ENCODE results near the gene COL25A1.
"Not testable (repeated sequence)": the region's sequence is repeated elsewhere in the genome, so short reads cannot be mapped to it uniquely, and the experiment has no call there.

The COL25A1 gene

GRCh38 chr4:108903464-108904221, 398.8 kb downstream of the COL25A1 start:
- DNase-seq (ENCODE audit: low read depth) = no peak

- DNase-seq (ENCODE audit: low read depth) = no peak
These were observed 399.7 kb downstream of the COL25A1 start for GRCh38 chr4:108902769-108903168.

GRCh38 chr4:108901291-108901690, 401.2 kb downstream of the COL25A1 start:
- no peak for DNase-seq (ENCODE audit: low read depth)

- no peak for DNase-seq (ENCODE audit: low read depth)
These were observed 402.4 kb downstream of the COL25A1 start for GRCh38 chr4:108900018-108900580.

GRCh38 chr4:108893468-108893867, 409.0 kb downstream of the COL25A1 start:
- no peak for DNase-seq (ENCODE audit: low read depth)

- DNase-seq (ENCODE audit: low read depth) = no peak
These were observed 410.4 kb downstream of the COL25A1 start for GRCh38 chr4:108891896-108892590.

GRCh38 chr4:108890484-108890881, 412.0 kb downstream of the COL25A1 start:
- no peak for DNase-seq (ENCODE audit: low read depth)

- DNase-seq (ENCODE audit: low read depth) = no peak
These were observed 412.6 kb downstream of the COL25A1 start for GRCh38 chr4:108889696-108890483.

- DNase-seq (ENCODE audit: low read depth) = peak; percentile 6
These were observed 413.7 kb downstream of the COL25A1 start for GRCh38 chr4:108888769-108889168.

GRCh38 chr4:108887034-108887433, 415.4 kb downstream of the COL25A1 start:
- peak; percentile 16 for DNase-seq (ENCODE audit: low read depth)

- DNase-seq (ENCODE audit: low read depth) = peak; percentile 56
These were observed 417.2 kb downstream of the COL25A1 start for GRCh38 chr4:108885211-108885610.

- peak; percentile 51 for DNase-seq (ENCODE audit: low read depth)
These were observed 417.9 kb downstream of the COL25A1 start for GRCh38 chr4:108884596-108884995.

- no peak for DNase-seq (ENCODE audit: low read depth)
These were observed 420.5 kb downstream of the COL25A1 start for GRCh38 chr4:108881986-108882385.

- peak; percentile 77 for DNase-seq (ENCODE audit: low read depth)
These were observed 421.3 kb downstream of the COL25A1 start for GRCh38 chr4:108881190-108881589.

GRCh38 chr4:108878806-108879205, 423.7 kb downstream of the COL25A1 start:
- no peak for DNase-seq (ENCODE audit: low read depth)

- DNase-seq (ENCODE audit: low read depth) = peak; percentile 32
These were observed 424.6 kb downstream of the COL25A1 start for GRCh38 chr4:108877821-108878220.

- DNase-seq (ENCODE audit: low read depth) = no peak
These were observed 427.7 kb downstream of the COL25A1 start for GRCh38 chr4:108874806-108875205.

GRCh38 chr4:108869970-108870369, 432.5 kb downstream of the COL25A1 start:
- DNase-seq (ENCODE audit: low read depth) = not testable (repeated sequence)

GRCh38 chr4:108868606-108869227, 433.7 kb downstream of the COL25A1 start:
- no peak for DNase-seq (ENCODE audit: low read depth)

- no peak for DNase-seq (ENCODE audit: low read depth)
These were observed 435.0 kb downstream of the COL25A1 start for GRCh38 chr4:108867476-108867875.

GRCh38 chr4:108861334-108861733, 441.1 kb downstream of the COL25A1 start:
- peak; percentile 20 for DNase-seq (ENCODE audit: low read depth)

- DNase-seq (ENCODE audit: low read depth) = peak; percentile 10
These were observed 447.7 kb downstream of the COL25A1 start for GRCh38 chr4:108854786-108855185.

Measured in iris pigment epithelial cell (primary cell).